Stimulated activated CD8-positive, alpha-beta memory T cell treated with anti-CD3 and anti-CD28 coated beads, Interleukin-12 subunit alpha, Interleukin-12 subunit beta, amount 100 ng/mL, for 4 hours (primary cell): Measurements from ENCODE around the gene SRGAP1.
"Not testable (repeated sequence)": the region's sequence is repeated elsewhere in the genome, so short reads cannot be mapped to it uniquely, and the experiment has no call there.

Experiments used
- DNase-seq: peaks from one replicate; pipeline ENCODE4 v3.0.0-alpha.2; 2020; ENCODE audit warnings: low read depth

Gene SRGAP1

GRCh38 chr12:64170730-64171129 is 326.2 kb downstream of the SRGAP1 start:
- no peak for DNase-seq

DNA sequence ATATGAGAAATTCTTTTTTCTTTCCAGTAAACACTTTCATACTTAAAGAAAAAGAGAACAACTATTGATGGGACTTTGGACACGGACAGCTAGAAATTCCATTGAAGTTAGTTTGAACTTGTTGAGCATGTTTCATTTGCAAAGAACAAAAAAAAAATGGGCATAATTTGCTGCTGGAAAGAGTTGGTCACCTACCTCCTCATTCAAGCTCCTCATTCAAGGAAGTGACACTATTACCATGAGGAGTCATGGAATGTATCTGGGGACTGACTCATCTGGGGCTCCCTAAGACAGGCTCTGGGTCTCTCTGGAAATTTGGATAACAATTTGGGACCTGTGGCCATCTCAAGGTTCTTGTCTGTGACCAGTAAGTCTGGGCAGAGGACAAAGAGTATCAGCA is 327.2 kb downstream of the SRGAP1 start:
- DNase-seq, result no peak

- DNase-seq, result no peak
These were observed 327.9 kb downstream of the SRGAP1 start for GRCh38 chr12:64172143-64172970.

DNA sequence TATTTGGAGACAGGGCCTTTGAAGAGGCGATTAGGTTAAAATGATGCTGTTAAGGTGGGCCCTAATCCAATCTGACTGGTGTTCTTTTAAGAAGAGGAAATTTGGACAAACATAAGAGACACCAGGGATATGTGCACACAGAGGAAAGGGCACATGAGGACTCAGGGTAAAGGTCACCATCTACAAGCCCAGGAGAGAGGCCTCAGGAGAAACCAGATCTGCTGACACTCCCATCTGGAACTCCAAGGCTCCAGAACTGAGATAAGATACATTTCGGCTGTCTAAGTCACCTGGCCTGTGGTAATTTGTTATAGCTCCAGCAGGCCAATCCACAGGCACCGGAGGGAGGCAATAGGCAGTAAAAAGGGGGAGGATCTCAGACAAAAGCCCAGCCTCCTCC is 329.0 kb downstream of the SRGAP1 start:
- no peak for DNase-seq

DNA sequence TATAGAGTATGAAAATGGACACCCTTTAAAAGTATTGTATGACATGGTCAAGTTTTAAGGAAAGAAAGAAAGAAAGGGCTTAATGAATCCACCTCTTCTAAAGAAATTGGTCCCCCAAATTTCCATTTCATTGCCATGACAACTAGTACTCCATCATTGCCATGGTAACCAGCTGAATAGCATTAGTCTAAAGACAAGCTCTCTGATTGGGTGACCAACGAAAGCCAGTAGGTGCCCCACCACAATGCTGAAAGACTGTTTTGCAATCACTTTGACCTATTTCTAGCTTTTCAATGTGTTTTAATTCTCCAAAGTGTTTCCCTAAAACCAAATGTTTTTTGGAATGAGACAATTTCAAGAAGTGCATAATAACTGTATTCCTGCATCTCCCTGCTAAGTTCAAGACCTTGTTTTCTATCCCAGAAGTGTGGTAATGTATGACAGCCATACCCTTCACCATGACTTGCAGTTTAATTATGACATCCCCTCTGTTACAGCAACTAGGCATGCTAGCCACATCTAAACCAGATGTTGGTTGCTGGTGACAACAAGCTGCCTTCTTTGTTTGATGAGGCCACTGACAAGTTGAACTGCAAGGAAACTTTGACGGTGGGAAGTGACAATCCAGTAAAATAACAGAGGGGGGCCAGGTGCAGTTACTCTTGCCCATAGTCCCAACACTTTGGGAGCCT is 330.9 kb downstream of the SRGAP1 start:
- DNase-seq, result no peak

DNA sequence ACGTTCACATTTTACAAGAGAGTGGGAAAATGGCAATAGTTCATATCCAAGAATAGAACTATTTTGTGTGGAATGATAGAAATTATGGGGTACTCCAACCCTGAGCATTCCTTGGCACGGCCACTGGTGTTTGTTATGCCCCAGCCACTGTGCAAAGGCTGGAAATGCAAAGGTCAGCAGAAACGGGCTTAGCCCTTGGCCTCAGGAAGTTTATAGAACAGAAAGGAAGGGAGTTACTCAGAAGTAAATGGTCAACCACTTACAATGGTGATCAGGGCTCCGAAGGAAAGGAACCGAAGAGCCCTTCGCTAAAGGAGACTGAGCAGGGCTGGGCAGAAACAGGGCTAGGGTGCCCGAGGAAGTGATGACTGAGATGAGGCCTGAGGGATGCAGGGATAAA is 332.5 kb downstream of the SRGAP1 start:
- DNase-seq, result no peak

DNA sequence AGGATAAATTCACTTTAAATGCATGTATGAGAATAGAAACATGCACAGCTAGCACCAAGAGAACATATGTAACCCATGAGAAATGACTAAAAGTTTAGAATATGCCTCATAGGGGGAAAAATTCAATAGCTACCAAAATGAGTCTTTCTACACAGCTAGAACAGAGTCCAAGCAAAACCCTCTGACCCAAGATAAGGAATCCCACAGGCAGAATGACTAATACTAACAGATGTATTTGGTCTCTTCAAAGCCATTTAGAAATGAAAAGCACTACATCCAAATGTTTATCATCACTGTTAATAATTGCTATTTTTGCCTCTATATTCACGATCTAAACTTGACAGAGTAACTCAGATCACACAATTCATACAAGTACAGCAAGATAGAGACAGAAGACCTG is 333.6 kb downstream of the SRGAP1 start:
- no peak for DNase-seq

DNA sequence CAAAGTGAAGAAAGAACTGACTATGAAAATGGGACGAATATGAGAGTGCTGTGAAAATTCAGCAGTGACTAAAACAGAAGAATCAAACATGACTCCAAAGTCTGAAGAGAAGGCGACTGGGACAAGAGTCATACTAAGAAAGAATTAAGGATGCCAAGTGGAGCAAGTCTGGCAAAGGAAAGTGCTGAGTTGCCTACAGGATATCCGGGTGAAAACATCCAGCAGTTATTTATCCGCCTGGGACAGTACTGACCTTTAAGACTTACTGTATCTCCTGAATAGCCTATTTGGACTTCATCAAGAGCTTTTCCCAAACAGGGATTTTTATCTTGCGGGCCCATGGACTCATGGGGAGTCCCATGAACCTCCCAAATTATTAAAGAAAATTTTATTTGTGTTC is 336.5 kb downstream of the SRGAP1 start:
- DNase-seq, result no peak

DNA sequence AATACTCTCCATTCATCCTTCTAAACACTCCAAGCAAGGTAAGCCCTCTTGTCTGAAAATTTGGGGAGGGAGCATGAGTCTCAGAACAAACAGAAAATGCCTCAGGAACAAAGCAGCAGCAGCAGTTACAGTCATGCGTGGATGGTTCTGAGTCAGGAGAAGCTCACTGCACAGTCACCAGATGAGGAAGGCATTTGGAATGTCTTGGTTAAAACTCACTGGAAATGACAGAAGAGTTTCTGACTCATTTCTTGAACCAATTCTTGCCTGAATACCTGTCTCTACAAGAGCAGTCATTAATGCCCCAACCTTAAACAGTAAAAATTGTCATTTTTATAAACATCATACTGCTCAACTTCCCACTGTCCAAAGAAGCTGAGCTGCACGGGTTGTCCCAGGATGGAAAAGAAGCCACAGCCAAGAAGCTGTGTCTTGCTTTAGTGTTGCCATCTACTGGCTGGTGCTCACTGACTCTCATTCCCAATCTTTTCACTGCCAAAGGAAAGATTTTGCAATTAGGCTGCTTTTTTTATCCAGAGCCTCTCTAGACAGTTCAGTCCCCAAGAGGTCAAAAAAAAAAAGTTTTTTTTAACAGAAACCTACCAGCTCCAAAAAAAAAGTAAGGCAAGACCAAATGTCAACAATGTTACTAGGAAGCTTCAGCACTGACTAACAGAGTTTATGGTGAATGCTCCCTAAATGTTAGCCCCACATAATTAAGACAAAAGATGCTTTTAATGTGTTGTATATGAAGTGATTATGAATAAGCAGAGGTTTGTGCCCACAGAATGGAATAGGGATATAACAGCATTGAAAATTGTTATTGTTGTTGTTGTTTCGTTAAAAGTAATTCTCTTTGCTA is 337.2 kb downstream of the SRGAP1 start:
- no peak for DNase-seq

DNA sequence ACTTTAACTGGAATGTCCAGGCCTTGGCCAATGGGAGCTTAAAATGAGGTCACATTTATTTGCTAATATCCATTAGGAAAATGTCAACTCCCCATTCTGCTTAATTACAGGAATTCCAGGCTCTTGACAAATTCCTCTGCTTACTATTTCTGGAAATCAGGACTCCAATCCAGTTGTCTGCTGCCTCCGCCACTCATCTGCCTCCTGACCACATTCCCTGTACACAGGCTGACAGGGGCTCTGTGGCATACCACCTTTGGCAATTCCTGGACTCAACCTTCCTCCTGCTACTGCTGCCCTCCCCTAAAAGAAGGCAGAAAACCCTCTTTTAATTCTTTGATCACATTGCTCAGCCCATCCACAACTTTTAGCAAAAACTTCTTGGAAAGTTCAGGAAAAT is 339.7 kb downstream of the SRGAP1 start:
- no peak for DNase-seq

DNA sequence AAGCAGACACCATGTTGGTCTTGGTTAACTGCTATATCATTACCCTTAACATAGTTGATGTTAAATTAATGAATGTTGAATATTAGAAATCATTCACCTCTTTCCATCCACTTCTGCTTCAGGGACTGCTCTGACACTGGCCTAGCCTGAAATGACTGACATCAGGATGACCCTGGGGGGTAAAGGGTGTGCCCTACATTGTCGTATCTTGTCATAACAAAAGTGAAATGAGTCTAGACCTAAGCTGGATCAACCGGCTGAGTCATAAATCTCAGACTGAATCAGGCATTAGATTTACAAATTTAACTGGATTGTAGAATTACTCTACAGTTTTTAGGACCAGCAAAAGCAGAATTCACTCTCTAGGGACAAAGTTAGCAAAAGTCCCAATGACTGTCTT is 342.3 kb downstream of the SRGAP1 start:
- no peak for DNase-seq

DNA sequence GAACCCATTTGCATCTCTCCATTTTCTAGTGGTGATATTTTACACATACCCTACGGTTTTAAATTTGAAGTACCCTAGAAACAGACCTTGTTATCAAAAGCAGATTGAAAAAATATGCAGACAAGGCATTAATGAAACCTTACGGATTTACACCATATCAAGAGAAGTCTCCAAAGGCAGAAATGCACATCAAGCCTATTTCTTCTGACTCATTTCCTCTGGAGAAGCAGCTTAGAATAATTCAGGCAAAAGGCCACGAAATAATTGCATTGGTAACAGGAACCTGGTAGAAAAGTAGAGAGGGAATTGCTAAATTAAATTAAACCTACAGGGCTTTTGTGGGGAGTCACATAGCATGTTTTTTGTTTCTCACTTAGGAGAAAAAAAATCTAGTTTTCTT is 342.9 kb downstream of the SRGAP1 start:
- no peak for DNase-seq

GRCh38 chr12:64187794-64188193 is 343.3 kb downstream of the SRGAP1 start:
- no peak for DNase-seq

DNA sequence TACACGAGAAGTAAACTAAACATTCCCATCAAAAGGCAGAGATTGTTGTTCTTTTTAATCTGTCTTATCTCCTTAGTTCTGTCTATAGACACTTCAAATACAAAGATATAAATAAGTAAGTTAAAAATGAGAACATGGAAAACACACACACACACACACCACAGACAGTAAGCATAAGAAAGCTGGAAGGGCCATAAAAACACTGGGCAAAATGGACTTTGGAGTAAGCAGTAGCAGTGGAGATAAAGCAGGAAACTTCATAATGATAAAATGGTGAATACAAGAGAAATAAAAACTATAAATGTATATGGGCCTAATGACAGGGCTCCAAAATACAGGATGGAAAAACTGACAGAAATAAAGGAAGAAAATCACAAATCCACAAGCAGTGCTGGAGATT is 345.0 kb downstream of the SRGAP1 start:
- DNase-seq, result no peak

- no peak for DNase-seq
These were observed 345.6 kb downstream of the SRGAP1 start for GRCh38 chr12:64190140-64190539.

GRCh38 chr12:64192644-64193444 is 348.3 kb downstream of the SRGAP1 start:
- no peak for DNase-seq

DNA sequence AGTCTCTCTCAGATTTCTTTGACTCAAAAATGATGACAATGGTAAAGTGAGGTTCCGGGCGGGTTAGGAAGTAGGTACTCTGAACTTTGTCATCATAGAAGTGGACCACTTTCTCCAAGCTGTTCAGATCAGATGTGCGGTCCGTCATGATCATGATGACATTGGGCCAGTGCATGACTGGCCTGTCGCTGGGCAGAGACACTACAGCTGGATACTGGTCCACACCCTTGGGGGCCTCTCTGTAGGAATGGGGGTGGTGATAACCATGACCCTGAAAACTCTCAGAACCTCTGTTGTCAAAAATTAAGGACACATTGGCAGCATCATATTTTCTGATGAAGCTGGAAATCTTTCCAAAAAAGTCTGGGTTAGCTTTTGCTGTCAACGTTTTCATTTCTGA is 349.4 kb downstream of the SRGAP1 start:
- no peak for DNase-seq

DNA sequence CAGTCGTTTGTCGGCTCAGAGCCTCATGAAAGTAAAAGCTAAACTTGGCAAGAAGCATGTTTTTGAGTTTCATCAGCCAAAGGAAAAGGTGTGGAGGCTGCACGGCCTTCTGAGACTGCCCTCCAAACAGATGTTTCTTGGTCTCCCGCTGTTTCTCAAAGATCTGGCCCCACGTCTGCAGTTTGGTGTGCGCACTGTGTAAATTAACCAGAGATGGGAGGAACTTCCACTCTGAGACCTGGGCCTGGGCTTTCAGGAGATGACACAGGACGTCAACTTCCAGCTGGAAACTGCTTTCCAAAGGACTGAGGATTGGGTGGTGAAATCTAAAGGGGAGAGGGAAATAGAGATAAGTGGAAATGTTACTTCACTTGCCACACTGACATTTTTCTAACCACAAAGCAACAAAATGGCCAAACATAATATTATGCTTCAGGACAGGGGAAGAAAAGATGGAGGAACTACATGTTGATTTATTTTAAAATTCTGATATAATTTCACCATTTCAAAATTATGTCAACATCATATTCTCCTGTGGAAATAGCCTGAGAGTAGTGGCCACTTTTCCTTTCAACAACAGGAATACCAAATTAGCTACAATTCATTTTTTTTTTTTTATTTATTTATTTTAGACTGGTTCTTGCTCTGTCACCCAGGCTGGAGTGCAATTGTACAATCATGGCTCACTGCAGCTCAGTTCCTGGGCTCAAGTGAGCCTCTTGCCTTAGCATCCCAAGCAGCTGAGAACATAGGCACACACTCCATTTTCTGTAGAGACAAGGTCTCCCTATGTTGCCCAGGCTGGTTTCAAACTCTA is 350.0 kb downstream of the SRGAP1 start:
- DNase-seq, result no peak

GRCh38 chr12:64195841-64196240 is 351.3 kb downstream of the SRGAP1 start:
- DNase-seq, result not testable (repeated sequence)

DNA sequence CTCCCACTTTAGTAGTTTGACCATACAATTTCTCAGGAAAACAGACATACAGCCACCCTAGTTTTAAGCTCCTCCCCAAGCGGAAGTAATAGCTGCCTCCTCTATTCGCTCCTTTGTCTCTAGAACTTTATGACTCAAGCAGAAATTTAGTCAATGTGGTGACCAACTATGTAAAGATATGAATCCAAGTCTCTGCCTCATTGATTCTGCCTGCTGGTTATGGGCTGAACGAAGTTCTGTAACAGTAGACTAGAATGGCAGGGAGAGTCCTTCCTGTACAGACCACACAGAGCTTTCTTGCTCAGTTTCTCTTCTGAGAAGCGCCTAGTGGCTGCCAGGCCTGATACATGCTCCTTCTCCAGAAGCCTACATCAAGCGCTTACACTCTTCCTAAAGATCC is 358.5 kb downstream of the SRGAP1 start:
- DNase-seq, result no peak

DNA sequence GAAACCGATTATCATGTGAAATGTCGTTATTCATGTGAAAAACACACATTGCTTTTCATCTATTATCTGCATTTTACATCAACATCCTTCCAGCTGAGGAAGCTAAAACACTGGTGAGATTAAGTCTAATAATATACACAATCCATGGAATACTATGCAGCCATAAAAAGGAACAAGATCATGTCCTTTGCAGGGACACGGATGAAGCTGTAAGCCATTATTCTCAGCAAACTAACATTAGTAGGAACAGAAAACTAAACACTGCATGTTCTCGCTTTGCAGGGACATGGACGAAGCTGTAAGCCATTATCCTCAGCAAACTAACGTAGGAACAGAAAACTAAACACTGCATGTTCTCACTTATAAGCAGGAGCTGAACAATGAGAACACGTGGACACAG is 359.3 kb downstream of the SRGAP1 start:
- no peak for DNase-seq
